ENCODE data around the gene KISS1R. TPM values are rescaled to one million over a fixed set of nuclear protein-coding genes. Genes with fewer than 3 reads are reported as not detected.

Gene KISS1R
- polyA plus RNA-seq, 2 of the 4 experiments (the other 2 are of a cell fraction) = 0.14 to 0.79 TPM

DNA sequence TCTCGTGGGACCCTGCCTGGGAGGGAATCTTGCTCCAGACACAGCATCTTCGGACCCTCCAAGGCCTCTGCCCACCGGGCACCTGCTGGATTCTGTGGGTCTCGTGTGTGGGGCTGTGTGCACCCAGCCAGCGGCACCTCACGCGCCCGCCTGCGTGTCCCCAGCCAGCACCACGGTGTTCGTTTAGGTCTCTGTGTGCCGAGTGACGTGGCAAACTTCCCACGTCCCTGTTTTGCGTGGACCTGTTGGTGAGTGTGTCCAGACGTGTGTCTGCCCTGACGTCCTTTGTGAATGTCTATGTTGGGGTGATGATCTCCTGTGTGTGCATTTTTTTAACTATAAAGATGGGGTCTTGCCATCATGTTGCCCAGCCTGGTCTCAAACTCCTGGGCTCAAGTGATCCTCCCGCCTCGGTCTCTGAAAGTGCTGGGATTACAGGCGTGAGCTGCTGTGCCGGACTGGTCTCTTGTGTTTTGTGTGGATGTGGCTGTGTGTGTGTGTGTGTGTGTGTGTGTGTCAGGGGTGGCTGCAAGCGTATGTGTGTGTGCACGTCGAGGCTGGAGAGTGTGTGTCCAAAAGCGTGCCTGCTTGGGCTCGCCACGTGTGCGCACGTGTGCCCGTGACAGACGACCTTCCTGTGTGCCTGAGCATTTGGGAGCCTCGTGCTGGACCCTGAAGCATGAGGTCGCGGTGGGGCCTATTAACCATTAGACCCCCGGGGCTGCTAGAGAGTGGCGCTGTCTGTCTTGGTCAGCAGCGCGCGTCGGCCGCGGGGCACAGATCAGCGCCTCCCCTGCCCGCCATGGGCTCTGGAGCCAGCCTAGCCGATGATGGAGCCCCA, 24.4 kb downstream of the KISS1R start:
- Histone ChIP-seq H3K4me1 (peaks cover 23% of the 10 kb centered on the region), H3K27ac (peak overlapping the region; percentile 74 to 93), H3K4me2 (peak overlapping the region; percentile 81), H3K9me3 (no peaks in the 10 kb centered on the region), H3K4me3 (peak overlapping the region; percentile 32)
- POLR2A ChIA-PET = no interaction called here
- 84% methylated on average over 39 of the region's 45 CpGs for WGBS (ENCODE audit: missing lambda C conversion rate)
- no peak for ATAC-seq
- no peak for DNase-seq (ENCODE audit: low read depth in 1 of 2, low spot score in 1 of 2)
- CTCF ChIA-PET = interaction anchor here (0.9 kb wide), 1 partner anchor 30 kb away, joined by 3 read pairs; no protein-coding TSS in a partner anchor
- no peak for FAIRE-seq
- TF ChIP-seq HEYL (CRISPR knock-in tag; IDR thresholded peaks at IDR 0.05) (no peak), ZC3H11A (IDR thresholded peaks at IDR 0.05) (no peak), RCOR1 (IDR thresholded peaks at IDR 0.05; ENCODE audit: low read depth, low read length) (no peak), NFE2L2 (conservative IDR thresholded peaks at IDR 0.05; ENCODE audit: low read length) (no peak), RFX5 (IDR thresholded peaks at IDR 0.05) (no peak), CHD4 (IDR thresholded peaks at IDR 0.05; ENCODE audit: borderline replicate concordance) (no peak), POLR2A (IDR thresholded peaks at IDR 0.05; ENCODE audit: low read length) (no peak), JUNB (IDR thresholded peaks at IDR 0.05) (no peak), KDM5A (IDR thresholded peaks at IDR 0.05) (no peak), TP53 (CRISPR knock-in tag; IDR thresholded peaks at IDR 0.05) (no peak), SREBF2 (IDR thresholded peaks at IDR 0.05) (no peak), GATA3 (IDR thresholded peaks at IDR 0.05; ENCODE audit: borderline replicate concordance) (no peak), CEBPB (IDR thresholded peaks at IDR 0.05) (no peak), NR3C1 (IDR thresholded peaks at IDR 0.05) (no peak), ZSCAN20 (CRISPR knock-in tag; IDR thresholded peaks at IDR 0.05) (no peak)
- TF ChIP-seq, protein P1, sequence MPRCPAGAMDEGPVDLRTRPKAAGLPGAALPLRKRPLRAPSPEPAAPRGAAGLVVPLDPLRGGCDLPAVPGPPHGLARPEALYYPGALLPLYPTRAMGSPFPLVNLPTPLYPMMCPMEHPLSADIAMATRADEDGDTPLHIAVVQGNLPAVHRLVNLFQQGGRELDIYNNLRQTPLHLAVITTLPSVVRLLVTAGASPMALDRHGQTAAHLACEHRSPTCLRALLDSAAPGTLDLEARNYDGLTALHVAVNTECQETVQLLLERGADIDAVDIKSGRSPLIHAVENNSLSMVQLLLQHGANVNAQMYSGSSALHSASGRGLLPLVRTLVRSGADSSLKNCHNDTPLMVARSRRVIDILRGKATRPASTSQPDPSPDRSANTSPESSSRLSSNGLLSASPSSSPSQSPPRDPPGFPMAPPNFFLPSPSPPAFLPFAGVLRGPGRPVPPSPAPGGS (IDR thresholded peaks at IDR 0.05) = no peak
- TF ChIP-seq, protein P2, sequence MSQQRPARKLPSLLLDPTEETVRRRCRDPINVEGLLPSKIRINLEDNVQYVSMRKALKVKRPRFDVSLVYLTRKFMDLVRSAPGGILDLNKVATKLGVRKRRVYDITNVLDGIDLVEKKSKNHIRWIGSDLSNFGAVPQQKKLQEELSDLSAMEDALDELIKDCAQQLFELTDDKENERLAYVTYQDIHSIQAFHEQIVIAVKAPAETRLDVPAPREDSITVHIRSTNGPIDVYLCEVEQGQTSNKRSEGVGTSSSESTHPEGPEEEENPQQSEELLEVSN (IDR thresholded peaks at IDR 0.05; ENCODE audit: borderline replicate concordance, low read depth) = no peak
- TF ChIP-seq, protein P3, sequence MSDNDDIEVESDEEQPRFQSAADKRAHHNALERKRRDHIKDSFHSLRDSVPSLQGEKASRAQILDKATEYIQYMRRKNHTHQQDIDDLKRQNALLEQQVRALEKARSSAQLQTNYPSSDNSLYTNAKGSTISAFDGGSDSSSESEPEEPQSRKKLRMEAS (IDR thresholded peaks at IDR 0.05) = no peak
- TF ChIP-seq, protein P4, sequence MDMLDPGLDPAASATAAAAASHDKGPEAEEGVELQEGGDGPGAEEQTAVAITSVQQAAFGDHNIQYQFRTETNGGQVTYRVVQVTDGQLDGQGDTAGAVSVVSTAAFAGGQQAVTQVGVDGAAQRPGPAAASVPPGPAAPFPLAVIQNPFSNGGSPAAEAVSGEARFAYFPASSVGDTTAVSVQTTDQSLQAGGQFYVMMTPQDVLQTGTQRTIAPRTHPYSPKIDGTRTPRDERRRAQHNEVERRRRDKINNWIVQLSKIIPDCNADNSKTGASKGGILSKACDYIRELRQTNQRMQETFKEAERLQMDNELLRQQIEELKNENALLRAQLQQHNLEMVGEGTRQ (IDR thresholded peaks at IDR 0.05) = no peak

DNA sequence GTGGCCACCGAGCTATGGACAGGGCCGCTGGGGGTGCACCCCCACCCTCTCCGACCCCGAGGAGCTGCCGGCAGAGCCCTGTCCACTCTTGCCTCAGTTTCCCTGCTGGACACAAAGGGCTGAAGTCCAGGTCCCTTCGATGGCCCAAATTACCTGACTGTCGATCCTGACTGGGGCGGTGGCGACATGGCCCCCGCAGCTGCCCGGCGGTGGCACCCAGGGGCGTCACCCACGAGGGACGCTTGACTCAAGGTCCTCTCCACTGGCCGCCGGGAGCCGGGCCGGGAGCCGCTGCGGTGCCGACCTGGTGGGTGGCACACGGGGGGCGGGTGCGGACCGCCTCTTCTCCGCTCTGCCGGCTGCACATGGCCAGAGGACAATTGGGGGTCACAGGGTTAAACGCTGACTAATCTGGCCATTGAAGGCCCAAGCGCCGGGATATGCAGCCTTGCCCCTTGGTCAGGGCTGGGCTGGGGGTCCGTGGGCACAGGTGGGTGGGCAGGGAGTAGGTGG, 25.1 kb downstream of the KISS1R start:
- Histone ChIP-seq H3K4me1 (peaks cover 23% of the 10 kb centered on the region), H3K9me3 (no peaks in the 10 kb centered on the region), H3K4me2 (no peak overlapping the region), H3K4me3 (no peak overlapping the region), H3K27ac (no peak overlapping the region)
- DNase-seq (ENCODE audit: low read depth in 1 of 2, low spot score in 1 of 2) = no peak
- CTCF ChIA-PET = interaction anchor here (0.9 kb wide), 1 partner anchor 29 kb away, joined by 3 read pairs; no protein-coding TSS in a partner anchor
- FAIRE-seq = no peak
- WGBS (ENCODE audit: missing lambda C conversion rate) = 92% methylated on average over 10 of the region's 32 CpGs
- ATAC-seq = no peak
- no peak for TF ChIP-seq ZSCAN20 (CRISPR knock-in tag; IDR thresholded peaks at IDR 0.05)
- POLR2A ChIA-PET = no interaction called here

DNA sequence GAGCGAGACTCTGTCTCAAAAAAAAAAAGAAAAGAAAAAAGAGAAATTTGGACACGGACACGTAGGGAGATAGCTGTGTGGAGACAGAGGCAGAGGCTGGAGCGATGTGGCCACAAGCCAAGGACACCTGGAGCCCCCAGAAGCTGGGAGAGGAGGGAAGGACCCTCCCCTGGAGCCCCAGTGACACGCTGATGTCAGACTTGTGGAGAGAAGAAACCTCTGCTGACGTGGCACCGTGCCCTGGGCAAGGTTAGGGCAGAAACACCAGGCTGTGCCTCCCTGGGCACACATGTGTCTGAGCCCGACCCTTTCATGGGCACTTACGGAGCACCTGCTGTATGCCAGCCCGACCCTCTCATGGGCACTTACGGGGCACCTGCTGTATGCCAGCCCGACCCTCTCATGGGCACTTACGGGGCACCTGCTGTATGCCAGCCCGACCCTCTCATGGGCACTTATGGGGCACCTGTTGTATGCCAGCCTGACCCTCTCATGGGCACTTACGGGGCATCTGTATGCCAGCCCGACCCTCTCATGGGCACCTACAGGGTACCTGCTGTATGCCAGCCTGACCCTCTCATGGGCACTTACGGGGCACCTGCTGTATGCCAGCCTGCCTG, 26.5 kb downstream of the KISS1R start:
- no peak overlapping the region for H3K4me3 ChIP-seq
- TF ChIP-seq RAD21 (conservative IDR thresholded peaks at IDR 0.05 in 1 of 2, IDR thresholded peaks at IDR 0.05 in 1 of 2) (no peak), KDM1A (IDR thresholded peaks at IDR 0.05; ENCODE audit: low read depth) (no peak), EHMT2 (IDR thresholded peaks at IDR 0.05; ENCODE audit: low read depth) (no peak), HOXB5 (CRISPR knock-in tag; IDR thresholded peaks at IDR 0.05) (no peak), RCOR1 (IDR thresholded peaks at IDR 0.05; ENCODE audit: low read depth, low read length) (no peak), NFE2L2 (conservative IDR thresholded peaks at IDR 0.05; ENCODE audit: low read length) (no peak), HOXA7 (CRISPR knock-in tag; IDR thresholded peaks at IDR 0.05) (no peak), MAZ (IDR thresholded peaks at IDR 0.05; ENCODE audit: borderline replicate concordance, low read depth, low read length) (no peak), ESRRA (IDR thresholded peaks at IDR 0.05; ENCODE audit: borderline replicate concordance, low read length) (no peak), RFX5 (IDR thresholded peaks at IDR 0.05) (no peak), RNF2 (IDR thresholded peaks at IDR 0.05; ENCODE audit: borderline replicate concordance, low read depth) (no peak), JUN (IDR thresholded peaks at IDR 0.05) (no peak), CBX8 (IDR thresholded peaks at IDR 0.05) (no peak)
- ChIA-PET POLR2A (no interaction called here), CTCF (interaction anchor here (0.7 kb wide), 1 partner anchor 13 kb away, joined by 3 read pairs; no protein-coding TSS in a partner anchor)
- peaks cover 23% of the 10 kb centered on the region for H3K4me1 ChIP-seq
- FAIRE-seq (no peak), DNase-seq (ENCODE audit: low read depth in 1 of 2, low spot score in 1 of 2) (no peak), ATAC-seq (no peak)
- H3K9me3 ChIP-seq = no peaks in the 10 kb centered on the region
- WGBS (ENCODE audit: missing lambda C conversion rate) = 90% methylated on average over 12 of the region's 17 CpGs
- no peak overlapping the region for H3K27ac ChIP-seq
- H3K4me2 ChIP-seq = no peak overlapping the region
